K562 (cell line): ENCODE measurements around the gene TESMIN. TPM values are rescaled to one million over a fixed set of nuclear protein-coding genes. Genes with fewer than 3 reads are reported as not detected.

ENCODE experiments used
- ATAC-seq: fragments of 200-7000 bp; cut with Tn5 transposase; 3 replicates; pipeline ENCODE4 v1.9.1; 2020; ENCODE audit warnings: moderate library complexity
- BruUV-seq: library from RNA; stranded (reverse); fragments of 400-500 nt; replicated peaks from 2 replicates; lab custom pipeline; 2021; lab: Mats Ljungman, UMichigan
- CTCF ChIA-PET: fragments of 300-600 bp; formaldehyde crosslinking; extraction: SDS; loops from one replicate; lab custom pipeline; 2021; ENCODE audit warnings: low intra/inter-chr PET ratio; lab: Yijun Ruan, JAX
- POLR2A ChIA-PET: fragments of 300-600, 350-650 bp; sonication (Branson Sonifier 250); formaldehyde crosslinking; extraction: SDS; loops from one replicate; lab custom pipeline; 2021; ENCODE audit warnings: antibody characterized with exemption, inconsistent platforms; lab: Yijun Ruan, JAX
- DNase-seq, 4 experiments: peaks; one replicate each; pipeline versions ENCODE4 v3.0.0 to v3.0.0-alpha.2; 2011 to 2018; ENCODE audit warnings: low spot score in 3 of 4, mixed read lengths in 3 of 4; ENCODE audit errors: extremely low read depth in 1 of 4
- FAIRE-seq: peaks from 2 replicates; lab custom pipeline; 2011; peaks lifted over from hg19 to GRCh38; lab: Jason Lieb, UNC
- H2AFZ ChIP-seq: 2 replicates; pipeline ENCODE4 v1.6.0; 2011; ENCODE audit warnings: low read depth, low read length, control low read depth, inconsistent platforms
- H3K27ac ChIP-seq: fragments of 200-600 bp; 3 replicates; pipeline ENCODE4 v1.8.0; 2011; ENCODE audit warnings: low read depth, mild to moderate bottlenecking, control low read depth, inconsistent platforms, low read length, moderate library complexity, mixed read lengths; ENCODE audit errors: extremely low read depth
- H3K27me3 ChIP-seq, 2 experiments: fragments of 300-600 bp in 1 of 2; 2 replicates in 1 of 2; 3 replicates in 1 of 2; pipeline versions ENCODE4 v1.6.0 to v1.8.0; 2011; ENCODE audit warnings: inconsistent platforms in 2 of 2, low read length in 2 of 2, mild to moderate bottlenecking in 1 of 2, mixed read lengths in 1 of 2, moderate library complexity in 1 of 2; ENCODE audit not compliant: control insufficient read depth in 2 of 2, insufficient read depth in 2 of 2
- H3K36me3 ChIP-seq: fragments of 300-600 bp; 3 replicates; pipeline ENCODE4 v1.8.0; 2011; ENCODE audit warnings: mild to moderate bottlenecking, low read length, inconsistent platforms; ENCODE audit not compliant: control insufficient read depth, insufficient read depth
- H3K4me1 ChIP-seq, 2 experiments: fragments of 200-600 bp in 1 of 2; replicated peaks in 1 of 2; 2 replicates in 1 of 2; 3 replicates in 1 of 2; pipeline versions ENCODE4 v1.5.1 to v1.8.0; 2011; ENCODE audit warnings: inconsistent platforms in 2 of 2, low read length in 2 of 2, mild to moderate bottlenecking in 1 of 2, mixed read lengths in 1 of 2, moderate library complexity in 1 of 2; ENCODE audit not compliant: control insufficient read depth in 2 of 2, insufficient read depth in 2 of 2
- H3K4me2 ChIP-seq: 2 replicates; pipeline ENCODE4 v1.6.1; 2011; ENCODE audit warnings: low read length, control low read depth, inconsistent platforms, mixed read lengths; ENCODE audit not compliant: insufficient read depth
- H3K4me3 ChIP-seq: fragments of 200-600 bp; sonication (generic), shearing (Covaris generic); 2 replicates; pipeline ENCODE4 v1.5.1; 2016; ENCODE audit warnings: control low read depth, inconsistent platforms
- H3K79me2 ChIP-seq: fragments of 200-600 bp; 3 replicates; pipeline ENCODE4 v1.8.0; 2011; ENCODE audit warnings: low read length, inconsistent platforms; ENCODE audit not compliant: control insufficient read depth, insufficient read depth
- H3K9ac ChIP-seq, 2 experiments: 2 replicates each; pipeline versions ENCODE4 v1.6.0 to v1.6.1; 2011; ENCODE audit warnings: low read depth in 2 of 2, low read length in 2 of 2, control low read depth in 1 of 2, inconsistent platforms in 1 of 2, mild to moderate bottlenecking in 1 of 2, mixed read lengths in 1 of 2; ENCODE audit not compliant: insufficient read depth in 1 of 2
- H3K9me1 ChIP-seq: one replicate; pipeline ENCODE4 v1.6.0; 2011; ENCODE audit warnings: inconsistent platforms, mild to moderate bottlenecking, low read length, moderate library complexity; ENCODE audit not compliant: control insufficient read depth, insufficient read depth
- H3K9me3 ChIP-seq: replicated peaks from 2 replicates; pipeline ENCODE4 v1.5.1; 2011; ENCODE audit warnings: low read depth, low read length, inconsistent platforms; ENCODE audit not compliant: control insufficient read depth, insufficient read depth
- H4K20me1 ChIP-seq: replicated peaks from 2 replicates; pipeline ENCODE4 v1.6.1; 2011; ENCODE audit warnings: low read length, inconsistent platforms, mixed read lengths; ENCODE audit not compliant: control insufficient read depth, insufficient read depth
- CBFA2T2 ChIP-seq: fragments of 450-650 bp; conservative IDR thresholded peaks from 2 replicates; pipeline ENCODE4 v1.6.1; 2017; ENCODE audit warnings: mild to moderate bottlenecking
- KDM1A ChIP-seq, 2 experiments: fragments of 450-650 bp; IDR thresholded peaks; 2 replicates each; pipeline ENCODE4 v1.6.1; 2016; ENCODE audit warnings: mild to moderate bottlenecking in 2 of 2
- RFX1 ChIP-seq: fragments of 450-650 bp; IDR thresholded peaks from 2 replicates; pipeline ENCODE4 v1.6.1; 2016; ENCODE audit warnings: mild to moderate bottlenecking, moderate library complexity
- WGBS: fragments of 100-300 bp; shearing (Covaris generic); methylation state at CpG from one replicate; pipeline ENCODE4 v1.1.6; 2016; ENCODE audit warnings: low coverage, mixed read lengths; ENCODE audit not compliant: insufficient coverage; ENCODE audit errors: missing lambda C conversion rate; 5-methylcytosine and 5-hydroxymethylcytosine counted together
- in situ Hi-C: fragments of 300-500 bp; cut with MboI; formaldehyde crosslinking; loops from 4 replicates; pipeline ENCODE4 v1.15.0; 2018; ENCODE audit warnings: inconsistent platforms, mixed read lengths
- intact Hi-C: fragments of 100-400 bp; cut with micrococcal nuclease; formaldehyde crosslinking; loops from 2 replicates; pipeline ENCODE4 v1.14.2; 2022
- polyA plus RNA-seq, 8 experiments: library from polyadenylated mRNA; depleted of rRNA in 4 of 8; stranded (reverse) in 5 of 8; unstranded in 3 of 8; fragments of >200 nt; fragmentation: Nextera tagmentation in 2 of 8; fragmentation: Illumina TruSeq in 1 of 8; extraction: Ambion mirVana in 2 of 8; extraction: Trizol in 1 of 8; gene quantifications; 2 replicates each; pipeline versions ENCODE4 v1.2.1 to v1.2.3, GENCODE V29; 2011 to 2014; ENCODE audit warnings: inconsistent platforms in 1 of 8, missing spikeins in 1 of 8
- total RNA-seq, 7 experiments: library from RNA; depleted of rRNA in 6 of 7; stranded (reverse); fragments of >200 nt in 6 of 7; fragmentation: Illumina TruSeq in 2 of 7; extraction: Trizol in 2 of 7; gene quantifications; 2 replicates each; pipeline versions ENCODE4 v1.2.1 to v1.2.3, GENCODE V29; 2011 to 2021; ENCODE audit warnings: low replicate concordance in 1 of 7
- TF ChIP-seq, protein P1 (sequence below): IDR thresholded peaks from 2 replicates; pipeline ENCODE4 v1.6.1; 2014; ENCODE audit warnings: antibody characterized with exemption
- TF ChIP-seq, protein P2 (sequence below): sonication (generic); formaldehyde crosslinking; IDR thresholded peaks from 2 replicates; pipeline ENCODE4 v1.9.0; 2022; ENCODE audit warnings: mild to moderate bottlenecking, missing genetic modification reagents
- TF ChIP-seq, protein P3 (sequence below): conservative IDR thresholded peaks from 2 replicates; pipeline ENCODE4 v1.6.1; 2011; ENCODE audit warnings: low read depth, mild to moderate bottlenecking, low read length; ENCODE audit not compliant: control insufficient read depth
- TF ChIP-seq, protein P4 (sequence below): sonication (generic); formaldehyde crosslinking; IDR thresholded peaks from 2 replicates; pipeline ENCODE4 v1.8.1; 2023; ENCODE audit warnings: mild to moderate bottlenecking, missing genetic modification reagents
- TF ChIP-seq, protein P5 (sequence below): fragments of 250-450 bp; sonication (Bioruptor Pico); IDR thresholded peaks from 2 replicates; pipeline ENCODE4 v1.8.0; 2022; ENCODE audit warnings: inconsistent platforms

The TESMIN gene
- total and polyA plus RNA-seq, 9 of the 15 experiments (the other 6 are each of a cell fraction or from before 2014, with no cell fraction given) = 8.9 to 50.5 (median 15.0) TPM

DNA sequence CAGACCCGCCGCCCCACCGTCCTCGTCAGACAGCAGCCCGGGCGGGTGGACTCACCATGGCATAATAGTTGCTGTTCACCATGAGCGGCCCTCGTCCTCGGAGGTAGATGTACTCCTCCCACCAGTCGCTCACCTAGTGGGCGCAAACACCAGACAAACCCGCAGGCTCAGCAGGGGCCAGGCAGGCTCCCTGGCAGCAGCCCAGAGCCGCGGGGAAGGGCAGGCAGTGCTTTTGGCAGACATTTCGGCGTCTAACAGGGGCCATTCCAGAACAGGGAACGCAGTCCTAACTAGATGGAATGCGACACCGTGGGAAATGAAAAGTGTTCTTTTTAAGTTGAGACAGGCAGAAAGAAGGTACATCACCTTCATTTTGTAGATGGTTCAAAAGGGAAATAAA is 45.5 kb upstream of the TESMIN start (continued):
- TF ChIP-seq, protein P1, sequence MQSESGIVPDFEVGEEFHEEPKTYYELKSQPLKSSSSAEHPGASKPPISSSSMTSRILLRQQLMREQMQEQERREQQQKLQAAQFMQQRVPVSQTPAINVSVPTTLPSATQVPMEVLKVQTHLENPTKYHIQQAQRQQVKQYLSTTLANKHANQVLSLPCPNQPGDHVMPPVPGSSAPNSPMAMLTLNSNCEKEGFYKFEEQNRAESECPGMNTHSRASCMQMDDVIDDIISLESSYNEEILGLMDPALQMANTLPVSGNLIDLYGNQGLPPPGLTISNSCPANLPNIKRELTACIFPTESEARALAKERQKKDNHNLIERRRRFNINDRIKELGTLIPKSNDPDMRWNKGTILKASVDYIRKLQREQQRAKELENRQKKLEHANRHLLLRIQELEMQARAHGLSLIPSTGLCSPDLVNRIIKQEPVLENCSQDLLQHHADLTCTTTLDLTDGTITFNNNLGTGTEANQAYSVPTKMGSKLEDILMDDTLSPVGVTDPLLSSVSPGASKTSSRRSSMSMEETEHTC = no peak
- no peak for TF ChIP-seq KDM1A (IDR thresholded peaks at IDR 0.05)
- no peak for TF ChIP-seq CBFA2T2
- TF ChIP-seq, protein P2, sequence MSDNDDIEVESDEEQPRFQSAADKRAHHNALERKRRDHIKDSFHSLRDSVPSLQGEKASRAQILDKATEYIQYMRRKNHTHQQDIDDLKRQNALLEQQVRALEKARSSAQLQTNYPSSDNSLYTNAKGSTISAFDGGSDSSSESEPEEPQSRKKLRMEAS (CRISPR knock-in tag) = no peak

DNA sequence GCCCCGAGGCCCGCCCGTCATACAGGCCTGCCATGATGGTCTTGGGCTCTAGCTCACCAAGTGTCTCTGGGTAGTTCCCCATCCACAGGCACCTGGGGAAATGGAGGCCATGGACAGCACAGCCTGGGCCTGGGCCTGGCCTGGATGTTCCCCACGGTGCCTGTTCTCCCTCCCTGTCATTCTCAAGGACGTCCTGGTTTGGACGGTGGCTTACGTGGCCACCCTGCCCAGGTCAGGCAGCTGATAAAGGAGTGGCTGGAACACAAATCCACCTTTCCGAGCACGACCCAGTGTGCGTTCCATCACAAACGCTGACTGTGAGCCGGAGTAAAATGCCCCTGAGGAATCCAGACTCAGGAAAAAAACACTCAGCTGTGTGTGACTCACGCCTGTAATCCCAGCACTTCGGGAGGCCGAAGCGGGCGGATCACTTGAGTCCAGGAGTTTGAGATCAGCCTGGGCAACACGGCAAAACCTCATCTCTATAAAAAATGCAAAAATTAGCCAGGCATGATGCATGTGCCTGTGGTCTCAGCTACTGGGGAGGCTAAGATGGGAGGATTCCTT is 41.2 kb upstream of the TESMIN start:
- 90% methylated on average over 13 of the region's 18 CpGs for WGBS
- ChIA-PET POLR2A (interaction anchor here (1.1 kb wide), 1 partner anchor 14 kb away, joined by 4 read pairs; no protein-coding TSS in a partner anchor), CTCF (no interaction called here)
- DNase-seq (no peak), FAIRE-seq (no peak), ATAC-seq (no peak)
- Histone ChIP-seq H3K4me2 (no peak overlapping the region), H3K9me3 (no peaks in the 10 kb centered on the region), H4K20me1 (no peaks in the 10 kb centered on the region), H3K4me3 (no peak overlapping the region), H3K4me1 (no peaks in the 10 kb centered on the region), H3K9me1 (no peaks in the 10 kb centered on the region), H3K36me3 (peaks cover 25% of the 10 kb centered on the region; the same call in 1 of the 3 replicates), H3K9ac (no peak overlapping the region), H3K27ac (no peak overlapping the region), H3K27me3 (no peaks in the 10 kb centered on the region), H3K79me2 (no peaks in the 10 kb centered on the region), H2AFZ (no peak overlapping the region)
- in situ Hi-C loops = no loop called here
- intact Hi-C loops = no loop called here
- BruUV-seq = no TSS peak
- no peak for TF ChIP-seq RFX1
- TF ChIP-seq, protein P3, sequence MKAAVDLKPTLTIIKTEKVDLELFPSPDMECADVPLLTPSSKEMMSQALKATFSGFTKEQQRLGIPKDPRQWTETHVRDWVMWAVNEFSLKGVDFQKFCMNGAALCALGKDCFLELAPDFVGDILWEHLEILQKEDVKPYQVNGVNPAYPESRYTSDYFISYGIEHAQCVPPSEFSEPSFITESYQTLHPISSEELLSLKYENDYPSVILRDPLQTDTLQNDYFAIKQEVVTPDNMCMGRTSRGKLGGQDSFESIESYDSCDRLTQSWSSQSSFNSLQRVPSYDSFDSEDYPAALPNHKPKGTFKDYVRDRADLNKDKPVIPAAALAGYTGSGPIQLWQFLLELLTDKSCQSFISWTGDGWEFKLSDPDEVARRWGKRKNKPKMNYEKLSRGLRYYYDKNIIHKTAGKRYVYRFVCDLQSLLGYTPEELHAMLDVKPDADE = no peak
- TF ChIP-seq, protein P4, sequence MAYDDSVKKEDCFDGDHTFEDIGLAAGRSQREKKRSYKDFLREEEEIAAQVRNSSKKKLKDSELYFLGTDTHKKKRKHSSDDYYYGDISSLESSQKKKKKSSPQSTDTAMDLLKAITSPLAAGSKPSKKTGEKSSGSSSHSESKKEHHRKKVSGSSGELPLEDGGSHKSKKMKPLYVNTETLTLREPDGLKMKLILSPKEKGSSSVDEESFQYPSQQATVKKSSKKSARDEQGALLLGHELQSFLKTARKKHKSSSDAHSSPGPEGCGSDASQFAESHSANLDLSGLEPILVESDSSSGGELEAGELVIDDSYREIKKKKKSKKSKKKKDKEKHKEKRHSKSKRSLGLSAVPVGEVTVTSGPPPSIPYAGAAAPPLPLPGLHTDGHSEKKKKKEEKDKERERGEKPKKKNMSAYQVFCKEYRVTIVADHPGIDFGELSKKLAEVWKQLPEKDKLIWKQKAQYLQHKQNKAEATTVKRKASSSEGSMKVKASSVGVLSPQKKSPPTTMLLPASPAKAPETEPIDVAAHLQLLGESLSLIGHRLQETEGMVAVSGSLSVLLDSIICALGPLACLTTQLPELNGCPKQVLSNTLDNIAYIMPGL (CRISPR knock-in tag) = no peak
- TF ChIP-seq, protein P5, sequence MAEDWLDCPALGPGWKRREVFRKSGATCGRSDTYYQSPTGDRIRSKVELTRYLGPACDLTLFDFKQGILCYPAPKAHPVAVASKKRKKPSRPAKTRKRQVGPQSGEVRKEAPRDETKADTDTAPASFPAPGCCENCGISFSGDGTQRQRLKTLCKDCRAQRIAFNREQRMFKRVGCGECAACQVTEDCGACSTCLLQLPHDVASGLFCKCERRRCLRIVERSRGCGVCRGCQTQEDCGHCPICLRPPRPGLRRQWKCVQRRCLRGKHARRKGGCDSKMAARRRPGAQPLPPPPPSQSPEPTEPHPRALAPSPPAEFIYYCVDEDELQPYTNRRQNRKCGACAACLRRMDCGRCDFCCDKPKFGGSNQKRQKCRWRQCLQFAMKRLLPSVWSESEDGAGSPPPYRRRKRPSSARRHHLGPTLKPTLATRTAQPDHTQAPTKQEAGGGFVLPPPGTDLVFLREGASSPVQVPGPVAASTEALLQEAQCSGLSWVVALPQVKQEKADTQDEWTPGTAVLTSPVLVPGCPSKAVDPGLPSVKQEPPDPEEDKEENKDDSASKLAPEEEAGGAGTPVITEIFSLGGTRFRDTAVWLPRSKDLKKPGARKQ (CRISPR knock-in tag) = no peak
